ENCODE data around the gene LRWD1. TPM values are rescaled to one million over a fixed set of nuclear protein-coding genes. Genes with fewer than 3 reads are reported as not detected.
"Not testable (repeated sequence)": the region's sequence is repeated elsewhere in the genome, so short reads cannot be mapped to it uniquely, and the experiment has no call there.

LRWD1 gene
- total RNA-seq, 3 donors from 2014 or later, result 12.7 to 17.6 (median 13.3) TPM

GRCh38 chr7:102503141-102503540 lies 38.4 kb downstream of the LRWD1 start:
- H3K4me1 ChIP-seq (ENCODE audit: low read depth); H3K36me3 ChIP-seq (ENCODE audit: low read depth); H3K4me3 ChIP-seq; H3K9me3 ChIP-seq; DNase-seq; intact Hi-C loops (cut with DNase I, micrococcal nuclease): not testable (repeated sequence)
- ATAC-seq, result peak; percentile 10

GRCh38 chr7:102505298-102506185 lies 40.8 kb downstream of the LRWD1 start:
- intact Hi-C loops (cut with DNase I, micrococcal nuclease); H3K36me3 ChIP-seq (ENCODE audit: low read depth); DNase-seq; H3K4me3 ChIP-seq; H3K4me1 ChIP-seq (ENCODE audit: low read depth); H3K9me3 ChIP-seq: not testable (repeated sequence)
- ATAC-seq, result peak; percentile 22

GRCh38 chr7:102507410-102508088 lies 42.8 kb downstream of the LRWD1 start:
- H3K4me1 ChIP-seq (ENCODE audit: low read depth); H3K36me3 ChIP-seq (ENCODE audit: low read depth); ATAC-seq; intact Hi-C loops (cut with DNase I, micrococcal nuclease); H3K4me3 ChIP-seq; H3K9me3 ChIP-seq; DNase-seq: not testable (repeated sequence)

GRCh38 chr7:102510575-102510974 lies 45.8 kb downstream of the LRWD1 start:
- H3K9me3 ChIP-seq; ATAC-seq; H3K36me3 ChIP-seq (ENCODE audit: low read depth); H3K4me1 ChIP-seq (ENCODE audit: low read depth); H3K4me3 ChIP-seq; intact Hi-C loops (cut with DNase I, micrococcal nuclease): not testable (repeated sequence)
- DNase-seq, result peak in 1 of 3 donors; percentile 20

GRCh38 chr7:102511860-102512522 lies 47.2 kb downstream of the LRWD1 start:
- H3K4me3 ChIP-seq; H3K9me3 ChIP-seq; H3K4me1 ChIP-seq (ENCODE audit: low read depth); intact Hi-C loops (cut with DNase I, micrococcal nuclease); DNase-seq; H3K36me3 ChIP-seq (ENCODE audit: low read depth): not testable (repeated sequence)
- peak; percentile 57 for ATAC-seq

- ATAC-seq; H3K36me3 ChIP-seq (ENCODE audit: low read depth); H3K4me1 ChIP-seq (ENCODE audit: low read depth); H3K9me3 ChIP-seq; H3K4me3 ChIP-seq; intact Hi-C loops (cut with DNase I, micrococcal nuclease): not testable (repeated sequence)
- DNase-seq, result peak in 2 of 3 donors; percentile 36 to 43
Measured at GRCh38 chr7:102512642-102513221, 47.9 kb downstream of the LRWD1 start.

- H3K36me3 ChIP-seq (ENCODE audit: low read depth); H3K4me1 ChIP-seq (ENCODE audit: low read depth); H3K4me3 ChIP-seq; intact Hi-C loops (cut with DNase I, micrococcal nuclease); H3K9me3 ChIP-seq; DNase-seq: not testable (repeated sequence)
- ATAC-seq, result peak; percentile 2
Measured at GRCh38 chr7:102514881-102515721, 50.3 kb downstream of the LRWD1 start.

GRCh38 chr7:102515889-102516288 lies 51.1 kb downstream of the LRWD1 start:
- ATAC-seq; intact Hi-C loops (cut with DNase I, micrococcal nuclease); DNase-seq; H3K4me1 ChIP-seq (ENCODE audit: low read depth); H3K4me3 ChIP-seq; H3K36me3 ChIP-seq (ENCODE audit: low read depth); H3K9me3 ChIP-seq: not testable (repeated sequence)

GRCh38 chr7:102516951-102517350 lies 52.2 kb downstream of the LRWD1 start:
- ATAC-seq, result peak; percentile 35
- H3K36me3 ChIP-seq (ENCODE audit: low read depth); H3K4me3 ChIP-seq; H3K4me1 ChIP-seq (ENCODE audit: low read depth); DNase-seq; H3K9me3 ChIP-seq; intact Hi-C loops (cut with DNase I, micrococcal nuclease): not testable (repeated sequence)

GRCh38 chr7:102517550-102518147 lies 52.9 kb downstream of the LRWD1 start, which contains the start of gene RASA4B:
RASA4B (minus strand) TSS chr7:102517777; CDS start chr7:102517710, 67 bp downstream.
- not testable (repeated sequence) for H3K36me3 ChIP-seq (ENCODE audit: low read depth)

GRCh38 chr7:102520797-102521196 lies 56.0 kb downstream of the LRWD1 start:
- intact Hi-C loops (cut with DNase I, micrococcal nuclease); ATAC-seq: not testable (repeated sequence)

More at GRCh38 chr7:102517550-102518147, 52.9 kb downstream of the LRWD1 start, which contains the start of gene RASA4B:
- H3K9me3 ChIP-seq; intact Hi-C loops (cut with DNase I, micrococcal nuclease); H3K4me3 ChIP-seq; H3K4me1 ChIP-seq (ENCODE audit: low read depth): not testable (repeated sequence)
- peak; percentile 97 for ATAC-seq
- peak in 2 of 3 donors; percentile 8 to 49 for DNase-seq

More at GRCh38 chr7:102520797-102521196, 56.0 kb downstream of the LRWD1 start:
- not testable (repeated sequence) for H3K36me3 ChIP-seq (ENCODE audit: low read depth); H3K4me3 ChIP-seq; DNase-seq; H3K4me1 ChIP-seq (ENCODE audit: low read depth); H3K9me3 ChIP-seq
